GM23248 (cell line): ENCODE measurements around the gene KIF26A. TPM values are rescaled to one million over a fixed set of nuclear protein-coding genes. Genes with fewer than 3 reads are reported as not detected.

Experiments
- DNase-seq: peaks from one replicate; pipeline ENCODE4 v3.0.0-alpha.2; 2015
- H2AFZ ChIP-seq: fragments of 200-600 bp; sonication (generic); 2 replicates; pipeline ENCODE4 v1.6.1; 2016; ENCODE audit warnings: antibody characterized with exemption
- H3F3A ChIP-seq: fragments of 200-600 bp; sonication (generic); 2 replicates; pipeline ENCODE4 v1.6.1; 2016; ENCODE audit warnings: mild to moderate bottlenecking, antibody characterized with exemption, mixed run types; ENCODE audit not compliant: insufficient read depth
- H3K27ac ChIP-seq: fragments of 200-600 bp; sonication (generic); 2 replicates; pipeline ENCODE4 v1.5.1; 2016; ENCODE audit warnings: mild to moderate bottlenecking
- H3K27me3 ChIP-seq: fragments of 200-600 bp; sonication (generic); replicated peaks from 2 replicates; pipeline ENCODE4 v1.6.1; 2016; ENCODE audit warnings: mild to moderate bottlenecking; ENCODE audit not compliant: insufficient read depth
- H3K36me3 ChIP-seq: fragments of 200-600 bp; sonication (generic); 2 replicates; pipeline ENCODE4 v1.6.1; 2016; ENCODE audit warnings: low read depth, mild to moderate bottlenecking
- H3K4me1 ChIP-seq: fragments of 200-600 bp; sonication (generic); 2 replicates; pipeline ENCODE4 v1.6.1; 2016; ENCODE audit warnings: mild to moderate bottlenecking; ENCODE audit not compliant: insufficient read depth
- H3K4me2 ChIP-seq: fragments of 200-600 bp; sonication (generic); one replicate; pipeline ENCODE4 v1.6.1; 2016; ENCODE audit warnings: mild to moderate bottlenecking; ENCODE audit not compliant: unreplicated experiment
- H3K4me3 ChIP-seq: fragments of 200-600 bp; sonication (generic); 2 replicates; pipeline ENCODE4 v1.5.1; 2016; ENCODE audit warnings: mild to moderate bottlenecking
- H3K79me2 ChIP-seq: fragments of 200-600 bp; sonication (generic); 2 replicates; pipeline ENCODE4 v1.6.1; 2016; ENCODE audit warnings: mild to moderate bottlenecking; ENCODE audit not compliant: insufficient read depth
- H3K9ac ChIP-seq: fragments of 200-600 bp; sonication (generic); 2 replicates; pipeline ENCODE4 v1.6.1; 2016; ENCODE audit warnings: mild to moderate bottlenecking
- H3K9me2 ChIP-seq: fragments of 200-600 bp; sonication (generic); 2 replicates; pipeline ENCODE4 v1.6.1; 2016; ENCODE audit warnings: mixed run types, mild to moderate bottlenecking, moderate library complexity; ENCODE audit not compliant: insufficient read depth
- H3K9me3 ChIP-seq: fragments of 200-600 bp; sonication (generic); one replicate; pipeline ENCODE4 v1.6.1; 2017; ENCODE audit warnings: low read depth
- H4K20me1 ChIP-seq: fragments of 200-600 bp; sonication (generic); 2 replicates; pipeline ENCODE4 v1.6.0; 2016; ENCODE audit not compliant: insufficient read depth
- EZH2 ChIP-seq: fragments of 200-600 bp; sonication (generic); IDR thresholded peaks from 2 replicates; pipeline ENCODE4 v1.6.1; 2018; ENCODE audit warnings: antibody characterized with exemption, mild to moderate bottlenecking; ENCODE audit not compliant: insufficient read depth, poor library complexity, severe bottlenecking
- EZH2phosphoT487 ChIP-seq: fragments of 200-600 bp; sonication (generic); IDR thresholded peaks from 2 replicates; pipeline ENCODE4 v1.6.1; 2018; ENCODE audit warnings: antibody characterized with exemption, moderate library complexity, mild to moderate bottlenecking, low read depth; ENCODE audit not compliant: insufficient read depth
- WGBS, 2 experiments: methylation state at CpG; one replicate each; pipeline ENCODE4 v1.1.6; 2015 to 2017; ENCODE audit warnings: low lambda C conversion rate in 2 of 2, low coverage in 1 of 2; ENCODE audit errors: missing lambda C conversion rate in 2 of 2; 5-methylcytosine and 5-hydroxymethylcytosine counted together
- in situ Hi-C: fragments of 300-500 bp; cut with MboI; formaldehyde crosslinking; loops from 2 replicates; pipeline ENCODE4 v1.15.0; 2020
- polyA plus RNA-seq: library from polyadenylated mRNA; unstranded; fragments of >200 nt; fragmentation: Nextera tagmentation; extraction: Ambion mirVana; gene quantifications from 2 replicates; pipeline ENCODE4 v1.2.1, GENCODE V29; 2016
- total RNA-seq: library from RNA; depleted of rRNA; stranded (reverse); fragments of >200 nt; shearing (Covaris generic); gene quantifications from 2 replicates; pipeline ENCODE4 v1.2.3, GENCODE V29; 2014

The KIF26A gene
- total and polyA plus RNA-seq, 2 experiments from 2014 or later = not detected

GRCh38 chr14:104220215-104221070, 82.1 kb downstream of the KIF26A start:
- H3K36me3 ChIP-seq = no peaks in the 10 kb centered on the region
- H3K9me3 ChIP-seq = no peaks in the 10 kb centered on the region
- H2AFZ ChIP-seq = no peak overlapping the region
- H4K20me1 ChIP-seq = no peaks in the 10 kb centered on the region
- no peak overlapping the region for H3K4me2 ChIP-seq
- H3K79me2 ChIP-seq = no peaks in the 10 kb centered on the region
- TF ChIP-seq EZH2phosphoT487 (no peak), EZH2 (no peak)
- H3K9me2 ChIP-seq = no peaks in the 10 kb centered on the region
- no peak overlapping the region for H3K4me3 ChIP-seq
- H3F3A ChIP-seq = no peaks in the 10 kb centered on the region
- 62 to 65% methylated on average over 40 of the region's 40 CpGs for WGBS, 2 experiments
- no peak overlapping the region for H3K27ac ChIP-seq
- H3K9ac ChIP-seq = no peak overlapping the region
- no peaks in the 10 kb centered on the region for H3K4me1 ChIP-seq
- in situ Hi-C loops = no loop called here
- no peak for DNase-seq
- no peaks in the 10 kb centered on the region for H3K27me3 ChIP-seq

GRCh38 chr14:104221071-104221625, 82.8 kb downstream of the KIF26A start:
- WGBS, 2 experiments = 47 to 52% methylated on average over 13 to 14 of the region's 14 CpGs
- no peaks in the 10 kb centered on the region for H3K9me2 ChIP-seq
- H3K27me3 ChIP-seq = no peaks in the 10 kb centered on the region
- no peak overlapping the region for H3K27ac ChIP-seq
- TF ChIP-seq EZH2phosphoT487 (no peak), EZH2 (no peak)
- no peaks in the 10 kb centered on the region for H3F3A ChIP-seq
- no peak overlapping the region for H2AFZ ChIP-seq
- no peaks in the 10 kb centered on the region for H3K36me3 ChIP-seq
- H3K9ac ChIP-seq = no peak overlapping the region
- no peaks in the 10 kb centered on the region for H3K79me2 ChIP-seq
- H3K4me2 ChIP-seq = no peak overlapping the region
- H3K9me3 ChIP-seq = no peaks in the 10 kb centered on the region
- DNase-seq = no peak
- H4K20me1 ChIP-seq = no peaks in the 10 kb centered on the region
- H3K4me3 ChIP-seq = no peak overlapping the region
- in situ Hi-C loops = no loop called here
- no peaks in the 10 kb centered on the region for H3K4me1 ChIP-seq

GRCh38 chr14:104221636-104222369, 83.4 kb downstream of the KIF26A start:
- Histone ChIP-seq H3F3A (no peaks in the 10 kb centered on the region), H3K9me2 (no peaks in the 10 kb centered on the region), H3K9me3 (no peaks in the 10 kb centered on the region), H4K20me1 (no peaks in the 10 kb centered on the region), H3K4me3 (no peak overlapping the region), H2AFZ (no peak overlapping the region), H3K4me2 (no peak overlapping the region), H3K27me3 (no peaks in the 10 kb centered on the region), H3K36me3 (no peaks in the 10 kb centered on the region), H3K79me2 (no peaks in the 10 kb centered on the region), H3K9ac (no peak overlapping the region), H3K4me1 (no peaks in the 10 kb centered on the region), H3K27ac (no peak overlapping the region)
- WGBS, 2 experiments = 69 to 72% methylated on average over 20 to 21 of the region's 21 CpGs
- TF ChIP-seq EZH2phosphoT487 (no peak), EZH2 (no peak)
- no peak for DNase-seq
- in situ Hi-C loops = no loop called here

GRCh38 chr14:104222396-104223036, 84.1 kb downstream of the KIF26A start:
- 48 to 58% methylated on average over 11 of the region's 11 CpGs for WGBS, 2 experiments

More at GRCh38 chr14:104222396-104223036, 84.1 kb downstream of the KIF26A start:
- no peaks in the 10 kb centered on the region for H3K4me1 ChIP-seq
- no peak overlapping the region for H3K9ac ChIP-seq
- H3K9me2 ChIP-seq = no peaks in the 10 kb centered on the region
- no peak for DNase-seq
- H3K27me3 ChIP-seq = no peaks in the 10 kb centered on the region
- no peak for TF ChIP-seq EZH2
- no peak for TF ChIP-seq EZH2phosphoT487
- no peaks in the 10 kb centered on the region for H3K36me3 ChIP-seq
- no peak overlapping the region for H3K4me3 ChIP-seq
- no peaks in the 10 kb centered on the region for H3K9me3 ChIP-seq
- H4K20me1 ChIP-seq = no peaks in the 10 kb centered on the region
- no peak overlapping the region for H3K27ac ChIP-seq
- no peak overlapping the region for H2AFZ ChIP-seq
- no peaks in the 10 kb centered on the region for H3K79me2 ChIP-seq
- no peaks in the 10 kb centered on the region for H3F3A ChIP-seq
- in situ Hi-C loops = no loop called here
- H3K4me2 ChIP-seq = no peak overlapping the region
